ENCODE measurements around the gene GALNT18.
A peak's percentile ranks its signal among the peaks of the same experiment; 100 is the strongest.

Gene GALNT18

DNA sequence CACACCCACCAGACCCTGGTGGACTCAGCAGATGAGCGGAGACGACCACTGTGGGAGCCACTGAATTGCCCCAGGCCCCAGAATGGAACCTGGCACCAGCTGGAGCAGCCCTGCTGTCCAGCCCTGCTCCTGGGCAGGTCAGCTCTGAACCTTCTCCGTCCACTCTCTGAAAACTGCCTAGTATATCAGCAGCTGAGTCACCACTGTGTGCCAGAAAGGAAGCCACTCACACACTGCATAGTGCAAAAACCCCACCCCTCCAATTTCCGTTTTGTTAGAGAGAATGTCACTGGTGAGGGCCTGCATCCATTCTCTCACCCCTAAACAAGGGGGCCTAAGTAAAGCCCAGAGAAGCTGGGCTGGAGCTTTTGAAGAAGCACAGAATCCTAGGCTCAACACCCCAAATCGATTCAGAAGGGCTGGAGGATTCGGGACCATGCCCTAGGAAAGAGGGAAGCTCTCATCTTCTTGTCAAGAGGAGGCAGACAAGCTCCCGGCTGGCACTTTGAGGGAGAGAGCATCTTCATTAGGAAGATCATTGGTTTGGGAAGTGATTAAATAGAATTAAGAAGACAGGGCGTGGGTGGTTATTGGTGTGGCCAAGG, 44.5 kb downstream of the GALNT18 start:
- no peak overlapping the region for H2AFZ ChIP-seq (ENCODE audit: low read length)
- no peak overlapping the region for H4K8ac ChIP-seq (ENCODE audit: low read depth, low read length)
- no peaks in the 10 kb centered on the region for H3K79me1 ChIP-seq (ENCODE audit: low read depth, low read length)
- H3K9me3 ChIP-seq (replicated peaks in 1 of 2; ENCODE audit: control insufficient read depth in 2 of 2, insufficient read depth in 1 of 2, low read depth in 1 of 2, low read length in 2 of 2), result no peaks in the 10 kb centered on the region
- H2BK12ac ChIP-seq (ENCODE audit: low read length), result no peak overlapping the region
- H4K91ac ChIP-seq (ENCODE audit: low read depth, low read length, poor library complexity), result no peak overlapping the region
- WGBS, 2 donors (ENCODE audit: extremely low coverage in 2 of 2, insufficient read length in 2 of 2, insufficient replicate concordance in 1 of 2), result no CpG with 5 or more reads among the region's 8 CpGs
- peaks cover 0 to 19% of the 10 kb centered on the region in 2 donors for H3K4me1 ChIP-seq (ENCODE audit: control insufficient read depth in 2 of 2, insufficient read depth in 1 of 2, low read depth in 1 of 2, low read length in 2 of 2)
- H3K4me2 ChIP-seq (ENCODE audit: insufficient read depth, low read length, poor library complexity, severe bottlenecking), result no peak overlapping the region
- no peak overlapping the region for H2AK5ac ChIP-seq (ENCODE audit: low read depth, low read length)
- peak overlapping the region; percentile 12 for H2BK15ac ChIP-seq (ENCODE audit: low read length)
- no peak for DNase-seq (ENCODE audit: low spot score)
- H3K27me3 ChIP-seq (ENCODE audit: control insufficient read depth in 3 of 3, insufficient read depth in 3 of 3, low read depth in 1 of 3, low read length in 3 of 3), result peaks cover 0 to 2% (median 0%) of the 10 kb centered on the region in 3 experiments
- no peak overlapping the region for H3K14ac ChIP-seq (ENCODE audit: low read length)
- no peak overlapping the region for H3K4ac ChIP-seq (ENCODE audit: low read length)
- H2BK120ac ChIP-seq (ENCODE audit: low read depth, low read length), result no peak overlapping the region
- H3K27ac ChIP-seq (replicated peaks; ENCODE audit: low read length), result no peak overlapping the region
- H3K36me3 ChIP-seq (replicated peaks in 1 of 2; ENCODE audit: control insufficient read depth in 2 of 2, insufficient read depth in 2 of 2, low read length in 2 of 2), result no peaks in the 10 kb centered on the region
- H2BK5ac ChIP-seq (ENCODE audit: low read length), result no peak overlapping the region
- peak overlapping the region; percentile 69 for H3K18ac ChIP-seq (ENCODE audit: low read length)
- H3K4me3 ChIP-seq (ENCODE audit: low read length in 2 of 2), result no peak overlapping the region
- no peak overlapping the region for H3K9ac ChIP-seq (ENCODE audit: low read depth, low read length, poor library complexity)
- no peak overlapping the region for H3K23ac ChIP-seq (ENCODE audit: low read depth, low read length, poor library complexity)

DNA sequence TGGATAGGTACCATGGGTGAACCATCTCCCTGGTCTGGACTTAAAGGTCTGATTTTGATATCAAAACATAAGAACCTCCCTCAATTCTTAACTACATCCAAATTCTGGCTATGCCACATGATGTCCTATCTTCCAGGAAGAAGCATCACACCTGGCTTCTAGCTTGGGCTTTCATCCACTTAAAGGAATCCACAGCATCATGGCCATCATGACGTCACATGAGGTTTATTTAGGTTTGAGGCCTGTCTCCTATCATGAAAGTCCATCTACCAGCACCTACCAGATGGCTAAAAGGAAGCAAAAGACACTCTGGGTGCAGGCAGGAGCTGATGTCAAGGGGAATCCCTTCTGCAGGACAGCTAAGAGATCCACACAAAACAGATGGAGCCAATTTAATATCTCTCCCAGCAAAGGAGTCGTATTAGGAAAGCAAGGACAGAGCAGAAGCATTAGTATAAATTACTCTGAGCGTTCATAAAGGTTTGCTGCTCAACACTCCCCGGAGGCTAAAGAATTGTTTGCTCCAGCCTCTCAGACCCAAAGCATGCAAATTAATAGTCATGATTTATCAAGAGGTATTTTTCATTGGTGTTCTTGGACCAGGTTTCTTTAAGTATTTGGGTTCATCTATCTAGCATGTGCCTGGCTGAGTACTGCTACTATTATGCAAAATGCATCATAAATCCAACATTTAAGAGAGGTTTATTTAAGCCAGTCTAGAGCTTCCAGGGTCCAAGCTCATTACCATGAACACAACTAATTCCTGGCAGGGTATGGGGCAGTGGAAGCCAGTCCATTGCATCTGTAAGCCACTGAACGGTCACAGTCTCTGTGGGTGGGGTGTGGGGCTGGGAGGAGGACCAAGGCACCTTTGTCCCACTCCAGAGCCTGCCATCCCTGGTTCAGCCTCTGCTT, 47.2 kb downstream of the GALNT18 start:
- WGBS, 2 donors (ENCODE audit: extremely low coverage in 2 of 2, insufficient read length in 2 of 2, insufficient replicate concordance in 1 of 2), result no CpG with 5 or more reads among the region's 5 CpGs
- Histone ChIP-seq H3K27ac (replicated peaks; ENCODE audit: low read length) (no peak overlapping the region), H2AFZ (ENCODE audit: low read length) (no peak overlapping the region), H3K18ac (ENCODE audit: low read length) (no peak overlapping the region), H3K23ac (ENCODE audit: low read depth, low read length, poor library complexity) (no peak overlapping the region), H2BK120ac (ENCODE audit: low read depth, low read length) (no peak overlapping the region), H2BK15ac (ENCODE audit: low read length) (no peak overlapping the region), H3K4me1 (ENCODE audit: control insufficient read depth in 2 of 2, insufficient read depth in 1 of 2, low read depth in 1 of 2, low read length in 2 of 2) (peaks cover 0 to 13% of the 10 kb centered on the region in 2 donors), H4K8ac (ENCODE audit: low read depth, low read length) (no peak overlapping the region), H2BK5ac (ENCODE audit: low read length) (no peak overlapping the region), H3K36me3 (replicated peaks in 1 of 2; ENCODE audit: control insufficient read depth in 2 of 2, insufficient read depth in 2 of 2, low read length in 2 of 2) (no peaks in the 10 kb centered on the region), H3K27me3 (ENCODE audit: control insufficient read depth in 3 of 3, insufficient read depth in 3 of 3, low read depth in 1 of 3, low read length in 3 of 3) (no peaks in the 10 kb centered on the region), H3K9ac (ENCODE audit: low read depth, low read length, poor library complexity) (no peak overlapping the region), H4K91ac (ENCODE audit: low read depth, low read length, poor library complexity) (no peak overlapping the region), H2BK12ac (ENCODE audit: low read length) (no peak overlapping the region), H3K4me2 (ENCODE audit: insufficient read depth, low read length, poor library complexity, severe bottlenecking) (no peak overlapping the region), H3K14ac (ENCODE audit: low read length) (no peak overlapping the region), H2AK5ac (ENCODE audit: low read depth, low read length) (no peak overlapping the region), H3K4me3 (ENCODE audit: low read length in 2 of 2) (no peak overlapping the region), H3K79me1 (ENCODE audit: low read depth, low read length) (no peaks in the 10 kb centered on the region), H3K9me3 (replicated peaks in 1 of 2; ENCODE audit: control insufficient read depth in 2 of 2, insufficient read depth in 1 of 2, low read depth in 1 of 2, low read length in 2 of 2) (no peaks in the 10 kb centered on the region), H3K4ac (ENCODE audit: low read length) (no peak overlapping the region)
- DNase-seq (ENCODE audit: low spot score), result no peak

DNA sequence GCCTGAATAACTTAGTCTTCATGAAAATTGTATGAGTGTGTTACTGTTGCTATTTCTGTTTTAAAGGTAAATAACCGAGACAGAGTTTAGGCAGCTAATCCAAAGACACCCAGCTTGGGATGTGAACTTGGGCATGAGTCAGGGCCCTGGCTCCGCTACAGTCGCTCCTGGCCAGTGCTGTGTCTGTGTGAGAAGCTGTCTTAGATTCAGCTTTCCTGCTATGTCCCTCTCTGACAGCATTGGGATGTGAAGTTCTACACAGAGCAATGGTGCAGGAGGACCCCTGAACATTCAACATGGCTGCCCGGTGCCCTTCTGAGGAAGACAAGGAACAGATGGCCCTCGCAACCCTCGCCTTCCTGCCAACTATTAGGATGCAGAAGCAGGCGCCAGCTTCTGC, 49.4 kb downstream of the GALNT18 start:
- Histone ChIP-seq H4K91ac (ENCODE audit: low read depth, low read length, poor library complexity) (no peak overlapping the region), H2BK120ac (ENCODE audit: low read depth, low read length) (no peak overlapping the region), H3K27me3 (ENCODE audit: control insufficient read depth in 3 of 3, insufficient read depth in 3 of 3, low read depth in 1 of 3, low read length in 3 of 3) (no peaks in the 10 kb centered on the region), H2AK5ac (ENCODE audit: low read depth, low read length) (no peak overlapping the region), H3K23ac (ENCODE audit: low read depth, low read length, poor library complexity) (no peak overlapping the region), H3K9ac (ENCODE audit: low read depth, low read length, poor library complexity) (no peak overlapping the region), H3K27ac (replicated peaks; ENCODE audit: low read length) (no peak overlapping the region), H3K4me3 (ENCODE audit: low read length in 2 of 2) (no peak overlapping the region), H2AFZ (ENCODE audit: low read length) (no peak overlapping the region), H3K4me1 (ENCODE audit: control insufficient read depth in 2 of 2, insufficient read depth in 1 of 2, low read depth in 1 of 2, low read length in 2 of 2) (peaks cover 0 to 4% of the 10 kb centered on the region in 2 donors), H2BK5ac (ENCODE audit: low read length) (no peak overlapping the region), H3K79me1 (ENCODE audit: low read depth, low read length) (no peaks in the 10 kb centered on the region), H2BK15ac (ENCODE audit: low read length) (no peak overlapping the region), H3K36me3 (replicated peaks in 1 of 2; ENCODE audit: control insufficient read depth in 2 of 2, insufficient read depth in 2 of 2, low read length in 2 of 2) (no peaks in the 10 kb centered on the region), H3K14ac (ENCODE audit: low read length) (no peak overlapping the region), H4K8ac (ENCODE audit: low read depth, low read length) (no peak overlapping the region), H2BK12ac (ENCODE audit: low read length) (no peak overlapping the region), H3K4me2 (ENCODE audit: insufficient read depth, low read length, poor library complexity, severe bottlenecking) (no peak overlapping the region), H3K4ac (ENCODE audit: low read length) (no peak overlapping the region), H3K9me3 (replicated peaks in 1 of 2; ENCODE audit: control insufficient read depth in 2 of 2, insufficient read depth in 1 of 2, low read depth in 1 of 2, low read length in 2 of 2) (no peaks in the 10 kb centered on the region), H3K18ac (ENCODE audit: low read length) (no peak overlapping the region)
- DNase-seq (ENCODE audit: low spot score), result no peak
- whole genome bisulfite sequencing, 2 donors (ENCODE audit: extremely low coverage in 2 of 2, insufficient read length in 2 of 2, insufficient replicate concordance in 1 of 2), result no CpG with 5 or more reads among the region's 7 CpGs

DNA sequence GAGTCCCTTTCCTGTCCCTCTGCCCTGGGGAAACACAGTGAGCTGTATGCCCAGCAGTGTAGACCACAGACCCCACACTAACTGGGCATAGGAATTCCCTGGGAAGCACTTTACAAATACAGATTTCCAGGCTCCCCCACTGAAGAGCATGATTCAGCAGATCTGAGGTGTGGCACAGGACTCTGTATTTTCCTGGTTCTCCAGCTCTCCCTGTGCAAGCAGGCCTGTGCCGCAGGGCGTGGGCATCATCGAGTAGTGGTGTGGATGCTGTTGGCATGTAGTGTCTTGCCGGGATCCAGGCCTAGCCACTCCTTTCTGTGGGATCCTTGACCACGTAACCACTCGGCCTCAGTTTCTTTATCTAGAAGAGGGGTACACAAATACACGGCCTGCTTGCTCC, 49.9 kb downstream of the GALNT18 start:
- Histone ChIP-seq H3K4me2 (ENCODE audit: insufficient read depth, low read length, poor library complexity, severe bottlenecking) (no peak overlapping the region), H3K9ac (ENCODE audit: low read depth, low read length, poor library complexity) (no peak overlapping the region), H3K36me3 (replicated peaks in 1 of 2; ENCODE audit: control insufficient read depth in 2 of 2, insufficient read depth in 2 of 2, low read length in 2 of 2) (no peaks in the 10 kb centered on the region), H3K4ac (ENCODE audit: low read length) (no peak overlapping the region), H2BK12ac (ENCODE audit: low read length) (no peak overlapping the region), H4K8ac (ENCODE audit: low read depth, low read length) (peak overlapping the region; percentile 29), H3K14ac (ENCODE audit: low read length) (no peak overlapping the region), H2AK5ac (ENCODE audit: low read depth, low read length) (peak overlapping the region; percentile 43), H2BK15ac (ENCODE audit: low read length) (no peak overlapping the region), H4K91ac (ENCODE audit: low read depth, low read length, poor library complexity) (no peak overlapping the region), H3K79me1 (ENCODE audit: low read depth, low read length) (no peaks in the 10 kb centered on the region), H2BK5ac (ENCODE audit: low read length) (no peak overlapping the region), H3K23ac (ENCODE audit: low read depth, low read length, poor library complexity) (no peak overlapping the region), H2AFZ (ENCODE audit: low read length) (no peak overlapping the region), H3K27ac (replicated peaks; ENCODE audit: low read length) (no peak overlapping the region), H3K4me3 (ENCODE audit: low read length in 2 of 2) (no peak overlapping the region), H3K18ac (ENCODE audit: low read length) (no peak overlapping the region), H3K27me3 (ENCODE audit: control insufficient read depth in 3 of 3, insufficient read depth in 3 of 3, low read depth in 1 of 3, low read length in 3 of 3) (no peaks in the 10 kb centered on the region), H2BK120ac (ENCODE audit: low read depth, low read length) (no peak overlapping the region), H3K9me3 (replicated peaks in 1 of 2; ENCODE audit: control insufficient read depth in 2 of 2, insufficient read depth in 1 of 2, low read depth in 1 of 2, low read length in 2 of 2) (no peaks in the 10 kb centered on the region), H3K4me1 (ENCODE audit: control insufficient read depth in 2 of 2, insufficient read depth in 1 of 2, low read depth in 1 of 2, low read length in 2 of 2) (peaks cover 0 to 2% of the 10 kb centered on the region in 2 donors)
- WGBS, 2 donors (ENCODE audit: extremely low coverage in 2 of 2, insufficient read length in 2 of 2, insufficient replicate concordance in 1 of 2), result no CpG with 5 or more reads among the region's 7 CpGs
- DNase-seq (ENCODE audit: low spot score), result no peak

All from neuronal stem cell (in vitro differentiated cells).